ENCODE results near the gene AGPAT1. TPM values are rescaled to one million over a fixed set of nuclear protein-coding genes. Genes with fewer than 3 reads are reported as not detected.
"Not testable (repeated sequence)": the region's sequence is repeated elsewhere in the genome, so short reads cannot be mapped to it uniquely, and the experiment has no call there.

The AGPAT1 gene
- total RNA-seq, 1 donor from 2014 or later = 81.1 TPM

DNA sequence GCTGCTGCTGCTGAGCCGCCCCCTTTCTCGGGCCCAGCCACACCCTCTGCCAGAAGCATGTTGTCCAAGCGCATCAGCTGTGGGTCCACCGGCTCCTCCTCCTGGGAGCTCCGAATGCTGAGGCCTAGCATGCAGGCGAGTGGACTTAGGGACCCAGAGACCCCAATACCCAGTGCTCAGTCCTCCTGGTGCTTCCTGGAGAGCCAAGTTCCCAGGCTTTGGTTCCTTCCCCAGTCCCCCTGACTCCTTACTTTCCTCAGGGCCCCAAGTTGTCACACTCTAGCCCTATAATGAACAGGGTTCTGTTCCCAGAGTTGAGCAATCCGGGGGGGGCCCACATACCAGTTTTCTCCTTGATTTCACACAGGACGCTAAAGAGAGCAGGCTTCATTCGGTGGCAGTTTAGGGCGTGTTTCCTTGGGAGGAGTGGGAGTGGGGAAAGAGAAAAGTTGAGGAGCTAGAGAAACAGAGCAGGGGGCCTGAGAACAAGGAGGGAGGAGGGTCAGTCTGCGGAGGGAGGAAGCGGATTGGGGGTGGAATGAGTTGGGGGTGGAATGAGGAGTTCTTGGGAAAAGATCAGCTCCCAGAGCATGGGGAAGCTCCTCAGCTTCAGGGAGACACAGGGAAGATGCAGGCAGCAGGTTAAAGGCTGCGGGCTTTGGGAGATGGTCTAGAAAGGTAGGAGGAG, 12.6 kb upstream of the AGPAT1 start:
- Mint-ChIP-seq H3K36me3 (ENCODE audit: unreplicated experiment) (peaks cover 19% of the 10 kb centered on the region), H3K9me3 (ENCODE audit: unreplicated experiment) (no peaks in the 10 kb centered on the region)

DNA sequence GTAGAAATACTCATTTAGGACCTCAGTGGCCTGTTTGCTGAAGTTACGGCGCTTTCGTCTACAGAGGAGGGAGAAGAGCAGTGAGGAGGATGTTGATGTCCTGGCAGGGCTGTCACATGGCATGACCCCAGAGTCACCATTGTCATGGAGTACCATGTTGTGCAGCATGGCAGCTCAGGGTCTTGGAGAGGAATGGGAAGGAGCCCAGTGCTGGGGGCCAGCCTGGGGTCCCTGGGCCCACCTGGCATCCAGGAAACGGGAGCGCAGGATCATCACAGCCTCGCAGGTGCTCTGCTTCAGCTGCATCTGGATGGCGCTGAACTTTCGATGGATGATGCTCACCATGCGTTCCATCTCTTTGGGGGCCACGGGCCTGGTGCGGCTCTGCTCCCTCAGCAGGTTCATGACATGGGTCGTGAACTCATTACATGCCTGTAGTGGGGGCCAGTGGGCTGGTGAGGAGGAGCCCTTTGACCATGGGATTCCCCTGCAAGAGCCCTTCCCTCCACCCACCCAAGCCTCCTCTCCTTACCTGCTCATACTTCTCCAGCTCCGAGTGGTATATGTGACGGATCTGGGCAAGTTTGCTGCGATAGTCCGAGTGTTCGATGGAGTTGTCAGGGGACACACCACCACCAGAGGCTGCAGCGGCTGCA, 12.0 kb upstream of the AGPAT1 start:
- H3K27me3 Mint-ChIP-seq (ENCODE audit: unreplicated experiment); DNase-seq (ENCODE audit: extremely low spot score, unreplicated experiment); H3K9me3 Mint-ChIP-seq (ENCODE audit: unreplicated experiment): not testable (repeated sequence)
- H3K36me3 Mint-ChIP-seq (ENCODE audit: unreplicated experiment) = peaks cover 19% of the 10 kb centered on the region
- peak overlapping the region; percentile 91 for H3K4me3 Mint-ChIP-seq (ENCODE audit: unreplicated experiment)
- peaks cover 54% of the 10 kb centered on the region for H3K4me1 Mint-ChIP-seq (ENCODE audit: unreplicated experiment)
- peak overlapping the region; percentile 94 for H3K27ac Mint-ChIP-seq (ENCODE audit: unreplicated experiment)

More for the DNA sequence above, 12.6 kb upstream of the AGPAT1 start:
- H3K4me1 Mint-ChIP-seq (ENCODE audit: unreplicated experiment) = peaks cover 57% of the 10 kb centered on the region
- H3K27ac Mint-ChIP-seq (ENCODE audit: unreplicated experiment) = peak overlapping the region; percentile 94
- H3K27me3 Mint-ChIP-seq (ENCODE audit: unreplicated experiment) = no peaks in the 10 kb centered on the region
- TF ChIP-seq, protein P1, sequence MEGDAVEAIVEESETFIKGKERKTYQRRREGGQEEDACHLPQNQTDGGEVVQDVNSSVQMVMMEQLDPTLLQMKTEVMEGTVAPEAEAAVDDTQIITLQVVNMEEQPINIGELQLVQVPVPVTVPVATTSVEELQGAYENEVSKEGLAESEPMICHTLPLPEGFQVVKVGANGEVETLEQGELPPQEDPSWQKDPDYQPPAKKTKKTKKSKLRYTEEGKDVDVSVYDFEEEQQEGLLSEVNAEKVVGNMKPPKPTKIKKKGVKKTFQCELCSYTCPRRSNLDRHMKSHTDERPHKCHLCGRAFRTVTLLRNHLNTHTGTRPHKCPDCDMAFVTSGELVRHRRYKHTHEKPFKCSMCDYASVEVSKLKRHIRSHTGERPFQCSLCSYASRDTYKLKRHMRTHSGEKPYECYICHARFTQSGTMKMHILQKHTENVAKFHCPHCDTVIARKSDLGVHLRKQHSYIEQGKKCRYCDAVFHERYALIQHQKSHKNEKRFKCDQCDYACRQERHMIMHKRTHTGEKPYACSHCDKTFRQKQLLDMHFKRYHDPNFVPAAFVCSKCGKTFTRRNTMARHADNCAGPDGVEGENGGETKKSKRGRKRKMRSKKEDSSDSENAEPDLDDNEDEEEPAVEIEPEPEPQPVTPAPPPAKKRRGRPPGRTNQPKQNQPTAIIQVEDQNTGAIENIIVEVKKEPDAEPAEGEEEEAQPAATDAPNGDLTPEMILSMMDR (IDR thresholded peaks at IDR 0.05) = no peak
- H3K4me3 Mint-ChIP-seq (ENCODE audit: unreplicated experiment) = peak overlapping the region; percentile 91
- DNase-seq (ENCODE audit: extremely low spot score, unreplicated experiment) = no peak

DNA sequence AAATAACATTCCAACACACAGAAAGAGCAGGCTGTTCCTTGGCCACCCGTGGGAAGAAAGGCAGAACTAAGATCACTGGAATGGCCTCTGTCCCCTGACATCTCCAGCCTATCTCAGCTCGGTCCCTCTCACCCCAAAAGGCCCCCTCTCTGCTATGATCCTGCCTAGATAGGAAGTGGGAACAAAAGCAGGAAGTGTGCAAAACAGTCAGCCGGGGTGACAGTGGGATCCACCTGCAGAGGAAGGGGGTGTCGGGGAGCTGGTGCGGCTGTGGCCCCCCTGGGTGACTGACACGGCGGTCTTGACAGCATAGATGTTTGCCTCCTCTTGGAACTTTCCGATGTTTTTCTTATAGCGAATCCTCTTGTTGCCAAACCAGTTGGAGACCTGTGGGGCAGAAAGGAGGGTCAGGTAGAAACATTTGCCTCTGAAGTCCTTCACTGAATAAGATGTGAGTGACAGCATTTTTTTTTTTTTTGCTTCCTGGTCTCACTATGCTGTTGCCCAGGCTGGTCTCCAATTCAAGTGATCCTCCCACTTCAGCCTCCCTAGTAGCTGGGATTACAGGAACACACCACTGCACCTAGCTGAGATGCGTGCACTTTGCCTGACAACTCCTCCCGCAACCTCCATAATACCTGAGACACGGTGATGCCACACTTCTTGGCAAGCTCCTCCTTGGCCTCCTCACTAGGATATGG, 11.3 kb upstream of the AGPAT1 start:
- Mint-ChIP-seq H3K4me1 (ENCODE audit: unreplicated experiment) (peaks cover 47% of the 10 kb centered on the region), H3K36me3 (ENCODE audit: unreplicated experiment) (peaks cover 19% of the 10 kb centered on the region), H3K27me3 (ENCODE audit: unreplicated experiment) (no peaks in the 10 kb centered on the region), H3K27ac (ENCODE audit: unreplicated experiment) (peak overlapping the region; percentile 76), H3K9me3 (ENCODE audit: unreplicated experiment) (no peaks in the 10 kb centered on the region), H3K4me3 (ENCODE audit: unreplicated experiment) (no peak overlapping the region)
- TF ChIP-seq, protein P1 (IDR thresholded peaks at IDR 0.05) = no peak
- DNase-seq (ENCODE audit: extremely low spot score, unreplicated experiment) = no peak

DNA sequence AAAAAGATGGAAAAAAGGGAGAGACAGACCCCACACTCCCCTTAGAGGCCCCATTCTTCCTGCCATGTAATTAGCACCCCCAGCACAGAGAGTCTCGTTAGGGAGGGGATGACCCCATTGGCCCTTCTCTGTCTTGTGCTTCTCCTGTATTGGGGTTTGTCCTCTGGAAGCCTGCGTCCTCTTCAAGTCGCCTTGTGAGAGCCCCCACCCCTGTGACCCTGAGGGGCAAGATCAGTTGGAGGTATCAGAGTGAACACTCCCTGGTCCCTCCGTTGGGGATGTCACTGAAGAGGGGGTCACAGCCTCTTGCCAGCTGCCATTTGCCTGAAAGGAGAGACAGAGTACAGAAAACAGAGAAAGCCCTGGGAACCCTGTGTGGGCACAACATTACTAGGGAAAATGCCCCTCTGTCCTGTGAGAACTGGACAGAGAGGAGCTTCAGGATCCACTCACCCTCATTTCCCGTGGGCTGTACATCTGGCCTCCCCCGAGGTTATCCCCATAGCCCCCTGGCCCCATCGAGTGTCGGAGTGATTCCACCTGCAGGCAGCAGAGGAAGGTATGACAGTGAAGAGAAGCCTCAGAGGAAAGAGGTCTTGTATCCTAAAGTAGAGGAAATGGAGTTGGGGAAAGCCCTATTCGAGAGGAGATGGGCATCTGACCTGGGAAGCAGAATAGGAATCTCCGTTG, 10.4 kb upstream of the AGPAT1 start:
- Mint-ChIP-seq H3K4me1 (ENCODE audit: unreplicated experiment) (peaks cover 40% of the 10 kb centered on the region), H3K27ac (ENCODE audit: unreplicated experiment) (peak overlapping the region; percentile 76), H3K36me3 (ENCODE audit: unreplicated experiment) (peaks cover 20% of the 10 kb centered on the region), H3K4me3 (ENCODE audit: unreplicated experiment) (peak overlapping the region; percentile 26)
- not testable (repeated sequence) for H3K27me3 Mint-ChIP-seq (ENCODE audit: unreplicated experiment); DNase-seq (ENCODE audit: extremely low spot score, unreplicated experiment); H3K9me3 Mint-ChIP-seq (ENCODE audit: unreplicated experiment)

DNA sequence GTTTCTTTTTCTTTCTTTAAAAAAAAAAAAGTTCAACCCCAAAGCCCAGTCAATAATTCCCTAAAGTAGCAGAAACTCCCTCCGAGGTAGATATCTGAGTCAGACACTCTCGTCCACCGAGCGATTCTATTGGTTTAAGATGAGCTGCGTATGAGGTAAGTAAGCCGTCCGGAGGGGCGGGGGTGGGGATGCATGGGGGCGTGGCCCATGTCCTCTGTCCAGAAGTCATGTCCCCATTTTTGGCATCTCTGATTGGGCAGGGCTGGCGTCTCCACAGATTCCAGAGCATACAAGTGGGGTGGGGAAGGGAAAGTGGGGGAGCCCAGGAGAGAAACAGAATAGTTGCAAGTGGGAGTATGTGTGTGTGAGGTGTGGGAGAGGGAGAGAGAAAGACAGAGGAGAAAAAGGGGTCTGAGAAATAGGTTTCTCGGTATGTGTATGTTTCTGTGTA, 9.8 kb upstream of the AGPAT1 start:
- H3K27me3 Mint-ChIP-seq (ENCODE audit: unreplicated experiment); H3K9me3 Mint-ChIP-seq (ENCODE audit: unreplicated experiment); DNase-seq (ENCODE audit: extremely low spot score, unreplicated experiment): not testable (repeated sequence)
- Mint-ChIP-seq H3K4me3 (ENCODE audit: unreplicated experiment) (peak overlapping the region; percentile 26), H3K36me3 (ENCODE audit: unreplicated experiment) (peaks cover 26% of the 10 kb centered on the region), H3K4me1 (ENCODE audit: unreplicated experiment) (peaks cover 35% of the 10 kb centered on the region), H3K27ac (ENCODE audit: unreplicated experiment) (peak overlapping the region; percentile 76)

DNA sequence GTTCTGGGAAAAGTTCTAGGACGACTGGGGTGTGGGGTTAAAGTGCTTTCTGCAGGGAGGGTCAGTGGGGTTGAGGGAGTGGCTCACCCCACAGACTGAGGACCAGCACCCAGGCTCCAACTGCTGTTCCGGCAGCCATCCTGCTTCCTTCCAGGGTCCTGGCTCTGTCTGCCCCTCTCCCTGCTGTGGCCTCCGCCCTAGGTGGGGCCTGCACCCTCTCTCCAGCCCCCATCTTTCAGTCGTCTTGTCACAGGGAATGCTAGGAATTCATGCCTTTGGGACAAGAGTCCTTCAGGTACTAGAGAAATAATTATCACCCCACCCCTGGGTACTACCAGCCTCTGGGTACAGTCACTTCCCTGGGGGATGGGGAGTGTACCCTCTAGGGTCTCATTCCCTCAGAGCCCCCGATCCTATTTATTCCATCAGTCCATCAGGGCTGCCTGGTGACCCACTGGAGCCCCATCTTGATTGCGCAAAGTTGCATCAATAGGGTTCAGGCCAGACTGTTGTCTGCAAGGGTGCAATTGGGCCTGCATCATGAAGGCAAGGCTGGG, 8.3 kb upstream of the AGPAT1 start, which contains the start of gene AGER:
Gene AGER (minus strand): TSS at position 170 of the 557 bp plus-strand sequence. CDS start 31 bp downstream, at position 139.
- Mint-ChIP-seq H3K9me3 (ENCODE audit: unreplicated experiment) (no peaks in the 10 kb centered on the region), H3K36me3 (ENCODE audit: unreplicated experiment) (peaks cover 34% of the 10 kb centered on the region), H3K27ac (ENCODE audit: unreplicated experiment) (peak within 1 kb of the TSS; percentile 34), H3K4me3 (ENCODE audit: unreplicated experiment) (no peak within 1 kb of the TSS), H3K27me3 (ENCODE audit: unreplicated experiment) (no peaks in the 10 kb centered on the region), H3K4me1 (ENCODE audit: unreplicated experiment) (peaks cover 39% of the 10 kb centered on the region)
- DNase-seq (ENCODE audit: extremely low spot score, unreplicated experiment) = no peak
- TF ChIP-seq, protein P1 (IDR thresholded peaks at IDR 0.05) = no peak

Measured in osteocyte (in vitro differentiated cells).